ENCODE measurements around the gene CAND2. TPM values are rescaled to one million over a fixed set of nuclear protein-coding genes. Genes with fewer than 3 reads are reported as not detected.
"Not testable (repeated sequence)": the region's sequence is repeated elsewhere in the genome, so short reads cannot be mapped to it uniquely, and the experiment has no call there.

The CAND2 gene
- total RNA-seq, 1 donor from 2014 or later = 1.1 TPM

- peaks cover 13% of the 10 kb centered on the region for H3K4me1 Mint-ChIP-seq (ENCODE audit: low read depth)
- DNase-seq (ENCODE audit: low spot score) = peak; percentile 38
- intact Hi-C loops (cut with micrococcal nuclease) = loop anchor here (1.0 to 2.0 kb wide), 2 partner anchors 24 to 116 kb away; no protein-coding TSS in a partner anchor
- H3K27ac Mint-ChIP-seq = peak overlapping the region; percentile 25
- no peaks in the 10 kb centered on the region for H3K36me3 Mint-ChIP-seq (ENCODE audit: low read depth)
- peak overlapping the region; percentile 75 for H3K4me3 Mint-ChIP-seq (ENCODE audit: low read depth)
- peaks cover 14% of the 10 kb centered on the region for H3K27me3 Mint-ChIP-seq (ENCODE audit: low read depth)
- H3K9me3 Mint-ChIP-seq = peaks cover 5% of the 10 kb centered on the region
Measured at GRCh38 chr3:12868039-12869034, 71.9 kb downstream of the CAND2 start.

- no peaks in the 10 kb centered on the region for H3K36me3 Mint-ChIP-seq (ENCODE audit: low read depth)
- intact Hi-C loops (cut with micrococcal nuclease) = loop anchor here (2.0 kb wide), 1 partner anchor 116 kb away; no protein-coding TSS in a partner anchor
- H3K9me3 Mint-ChIP-seq = peaks cover 5% of the 10 kb centered on the region
- H3K4me3 Mint-ChIP-seq (ENCODE audit: low read depth) = no peak overlapping the region
- peaks cover 13% of the 10 kb centered on the region for H3K4me1 Mint-ChIP-seq (ENCODE audit: low read depth)
- H3K27me3 Mint-ChIP-seq (ENCODE audit: low read depth) = peaks cover 14% of the 10 kb centered on the region
- H3K27ac Mint-ChIP-seq = no peak overlapping the region
- no peak for DNase-seq (ENCODE audit: low spot score)
Measured at GRCh38 chr3:12869035-12869621, 72.6 kb downstream of the CAND2 start.

GRCh38 chr3:12870942-12871341 is 74.5 kb downstream of the CAND2 start:
- peaks cover 13% of the 10 kb centered on the region for H3K4me1 Mint-ChIP-seq (ENCODE audit: low read depth)
- H3K27me3 Mint-ChIP-seq (ENCODE audit: low read depth) = peaks cover 21% of the 10 kb centered on the region
- intact Hi-C loops (cut with micrococcal nuclease) = loop anchor here (10.0 kb wide), 1 partner anchor 956 kb away; no protein-coding TSS in a partner anchor
- H3K36me3 Mint-ChIP-seq (ENCODE audit: low read depth) = no peaks in the 10 kb centered on the region
- H3K4me3 Mint-ChIP-seq (ENCODE audit: low read depth) = no peak overlapping the region
- no peak for DNase-seq (ENCODE audit: low spot score)
- H3K27ac Mint-ChIP-seq = no peak overlapping the region
- H3K9me3 Mint-ChIP-seq = no peaks in the 10 kb centered on the region

- peaks cover 21% of the 10 kb centered on the region for H3K27me3 Mint-ChIP-seq (ENCODE audit: low read depth)
- intact Hi-C loops (cut with micrococcal nuclease) = loop anchor here (10.0 kb wide), 1 partner anchor 957 kb away; no protein-coding TSS in a partner anchor
Measured at GRCh38 chr3:12871404-12871983, 75.0 kb downstream of the CAND2 start.

GRCh38 chr3:12875857-12876836 is 79.7 kb downstream of the CAND2 start:
- no peaks in the 10 kb centered on the region for H3K36me3 Mint-ChIP-seq (ENCODE audit: low read depth)
- DNase-seq (ENCODE audit: low spot score) = no peak
- H3K4me1 Mint-ChIP-seq (ENCODE audit: low read depth) = no peaks in the 10 kb centered on the region
- intact Hi-C loops (cut with micrococcal nuclease) = loop anchor here (10.0 kb wide), 1 partner anchor 961 kb away; no protein-coding TSS in a partner anchor
- no peaks in the 10 kb centered on the region for H3K9me3 Mint-ChIP-seq
- peaks cover 12% of the 10 kb centered on the region for H3K27me3 Mint-ChIP-seq (ENCODE audit: low read depth)
- H3K4me3 Mint-ChIP-seq (ENCODE audit: low read depth) = no peak overlapping the region
- no peak overlapping the region for H3K27ac Mint-ChIP-seq

More at GRCh38 chr3:12871404-12871983, 75.0 kb downstream of the CAND2 start:
- no peak overlapping the region for H3K4me3 Mint-ChIP-seq (ENCODE audit: low read depth)
- H3K9me3 Mint-ChIP-seq = no peaks in the 10 kb centered on the region
- no peak for DNase-seq (ENCODE audit: low spot score)
- H3K27ac Mint-ChIP-seq = no peak overlapping the region
- peaks cover 13% of the 10 kb centered on the region for H3K4me1 Mint-ChIP-seq (ENCODE audit: low read depth)
- H3K36me3 Mint-ChIP-seq (ENCODE audit: low read depth) = no peaks in the 10 kb centered on the region

GRCh38 chr3:12877040-12877439 is 80.6 kb downstream of the CAND2 start:
- Mint-ChIP-seq H3K4me3 (ENCODE audit: low read depth) (no peak overlapping the region), H3K36me3 (ENCODE audit: low read depth) (no peaks in the 10 kb centered on the region), H3K27me3 (ENCODE audit: low read depth) (peaks cover 9% of the 10 kb centered on the region), H3K27ac (no peak overlapping the region), H3K4me1 (ENCODE audit: low read depth) (no peaks in the 10 kb centered on the region), H3K9me3 (no peaks in the 10 kb centered on the region)
- DNase-seq (ENCODE audit: low spot score) = no peak
- intact Hi-C loops (cut with micrococcal nuclease) = loop anchor here (10.0 kb wide), 1 partner anchor 962 kb away; no protein-coding TSS in a partner anchor

GRCh38 chr3:12878141-12878574 is 81.7 kb downstream of the CAND2 start:
- Mint-ChIP-seq H3K36me3 (ENCODE audit: low read depth) (no peaks in the 10 kb centered on the region), H3K4me3 (ENCODE audit: low read depth) (no peak overlapping the region), H3K27me3 (ENCODE audit: low read depth) (peaks cover 9% of the 10 kb centered on the region), H3K9me3 (no peaks in the 10 kb centered on the region), H3K27ac (no peak overlapping the region), H3K4me1 (ENCODE audit: low read depth) (no peaks in the 10 kb centered on the region)
- intact Hi-C loops (cut with micrococcal nuclease) = loop anchor here (10.0 kb wide), 1 partner anchor 963 kb away; no protein-coding TSS in a partner anchor
- DNase-seq (ENCODE audit: low spot score) = no peak

GRCh38 chr3:12878758-12879157 is 82.3 kb downstream of the CAND2 start:
- DNase-seq (ENCODE audit: low spot score); H3K4me3 Mint-ChIP-seq (ENCODE audit: low read depth); H3K4me1 Mint-ChIP-seq (ENCODE audit: low read depth); H3K27me3 Mint-ChIP-seq (ENCODE audit: low read depth); H3K27ac Mint-ChIP-seq; H3K36me3 Mint-ChIP-seq (ENCODE audit: low read depth); H3K9me3 Mint-ChIP-seq: not testable (repeated sequence)
- intact Hi-C loops (cut with micrococcal nuclease) = loop anchor here (10.0 kb wide), 1 partner anchor 964 kb away; no protein-coding TSS in a partner anchor

GRCh38 chr3:12879191-12879815 is 82.8 kb downstream of the CAND2 start:
- H3K27ac Mint-ChIP-seq = no peak overlapping the region
- H3K36me3 Mint-ChIP-seq (ENCODE audit: low read depth) = no peaks in the 10 kb centered on the region
- no peak for DNase-seq (ENCODE audit: low spot score)
- H3K9me3 Mint-ChIP-seq = no peaks in the 10 kb centered on the region
- intact Hi-C loops (cut with micrococcal nuclease) = loop anchor here (10.0 kb wide), 1 partner anchor 965 kb away; no protein-coding TSS in a partner anchor
- H3K4me3 Mint-ChIP-seq (ENCODE audit: low read depth) = no peak overlapping the region
- peaks cover 9% of the 10 kb centered on the region for H3K27me3 Mint-ChIP-seq (ENCODE audit: low read depth)
- no peaks in the 10 kb centered on the region for H3K4me1 Mint-ChIP-seq (ENCODE audit: low read depth)

GRCh38 chr3:12881858-12882257 is 85.4 kb downstream of the CAND2 start:
- H3K4me3 Mint-ChIP-seq (ENCODE audit: low read depth); H3K9me3 Mint-ChIP-seq; DNase-seq (ENCODE audit: low spot score); H3K27me3 Mint-ChIP-seq (ENCODE audit: low read depth); H3K36me3 Mint-ChIP-seq (ENCODE audit: low read depth); H3K4me1 Mint-ChIP-seq (ENCODE audit: low read depth); intact Hi-C loops (cut with micrococcal nuclease); H3K27ac Mint-ChIP-seq: not testable (repeated sequence)

Data from activated T-helper 2 cell treated with anti-CD3 and anti-CD28 coated beads, Interferon-gamma antibody, Interleukin-2, Interleukin-4, amounts not matched to agents 10 μg/mL and 5 μg/mL and 100 μg/mL, durations not matched to agents 14 hours and 24 hours and 36 hours (primary cell).